HEK293 (cell line): ENCODE data around the gene FBXO28.
A peak's percentile ranks its signal among the peaks of the same experiment; 100 is the strongest.

ENCODE experiments used
- CTCF ChIA-PET: fragments of 350-600 bp; formaldehyde crosslinking; extraction: SDS; loops from one replicate; lab custom pipeline; 2021; ENCODE audit warnings: antibody characterized with exemption; lab: Yijun Ruan, JAX
- POLR2A ChIA-PET: fragments of 300-600 bp; formaldehyde crosslinking; extraction: SDS; loops from one replicate; lab custom pipeline; 2020; ENCODE audit warnings: antibody characterized with exemption, inconsistent platforms; lab: Yijun Ruan, JAX
- H3K27ac ChIP-seq: fragments of 200-500 bp; sonication (Bioruptor generic); 2 replicates; pipeline ENCODE4 v1.5.1; 2014; ENCODE audit warnings: low read depth, low read length, control low read depth, inconsistent platforms; ENCODE audit errors: extremely low read depth
- H3K36me3 ChIP-seq, 2 experiments: fragments of 200-500 bp in 1 of 2; sonication (Bioruptor generic) in 1 of 2; 1 replicate in 1 of 2; 2 replicates in 1 of 2; pipeline ENCODE4 v1.5.1; 2014 to 2017; ENCODE audit warnings: inconsistent platforms in 2 of 2, low read length in 2 of 2; ENCODE audit not compliant: control insufficient read depth in 2 of 2, insufficient read depth in 1 of 2
- H3K4me1 ChIP-seq: fragments of 200-500 bp; sonication (Bioruptor generic); 2 replicates; pipeline ENCODE4 v1.5.1; 2014; ENCODE audit warnings: mild to moderate bottlenecking, low read length, inconsistent platforms; ENCODE audit not compliant: control insufficient read depth, insufficient read depth
- H3K4me3 ChIP-seq: 2 replicates; pipeline ENCODE4 v1.5.1; 2011; ENCODE audit warnings: low read depth, mild to moderate bottlenecking, control low read depth, low read length, moderate library complexity
- H3K9me3 ChIP-seq: fragments of 200-500 bp; sonication (Bioruptor generic); 2 replicates; pipeline ENCODE4 v1.5.1; 2014; ENCODE audit warnings: low read depth, low read length, inconsistent platforms; ENCODE audit not compliant: control insufficient read depth, insufficient read depth
- SCRT1 ChIP-seq: fragments of 450-650 bp; formaldehyde crosslinking; IDR thresholded peaks from 2 replicates; pipeline ENCODE4 v1.5.1; 2016; ENCODE audit warnings: missing biosample characterization, missing genetic modification characterization, borderline replicate concordance
- SCRT2 ChIP-seq: fragments of 450-650 bp; formaldehyde crosslinking; IDR thresholded peaks from 2 replicates; pipeline ENCODE4 v1.5.1; 2016; ENCODE audit warnings: missing biosample characterization, missing genetic modification characterization
- ZBTB17 ChIP-seq: fragments of 450-650 bp; formaldehyde crosslinking; IDR thresholded peaks from 2 replicates; pipeline ENCODE4 v1.5.1; 2016; ENCODE audit warnings: missing biosample characterization, missing genetic modification characterization
- ZFP3 ChIP-seq: fragments of 450-650 bp; formaldehyde crosslinking; IDR thresholded peaks from 2 replicates; pipeline ENCODE4 v1.5.1; 2016; ENCODE audit warnings: low read depth, missing biosample characterization, missing genetic modification characterization
- ZNF155 ChIP-seq: fragments of 450-650 bp; formaldehyde crosslinking; IDR thresholded peaks from 2 replicates; pipeline ENCODE4 v1.5.1; 2016; ENCODE audit warnings: missing biosample characterization, missing genetic modification characterization
- ZNF341 ChIP-seq: fragments of 450-650 bp; formaldehyde crosslinking; IDR thresholded peaks from 2 replicates; pipeline ENCODE4; 2016; ENCODE audit warnings: low read depth, missing biosample characterization, missing genetic modification characterization
- ZNF433 ChIP-seq: fragments of 450-650 bp; formaldehyde crosslinking; IDR thresholded peaks from 2 replicates; pipeline ENCODE4 v1.5.1; 2016; ENCODE audit warnings: missing biosample characterization, missing genetic modification characterization, low read depth
- ZNF701 ChIP-seq: fragments of 450-650 bp; formaldehyde crosslinking; IDR thresholded peaks from 2 replicates; pipeline ENCODE4 v1.5.1; 2016; ENCODE audit warnings: missing biosample characterization, missing genetic modification characterization
- ZNF776 ChIP-seq: fragments of 450-650 bp; formaldehyde crosslinking; IDR thresholded peaks from 2 replicates; pipeline ENCODE4 v1.5.0; 2017; ENCODE audit warnings: missing biosample characterization, missing genetic modification characterization, borderline replicate concordance
- TF ChIP-seq, protein P1 (sequence below): fragments of 450-650 bp; formaldehyde crosslinking; IDR thresholded peaks from 2 replicates; pipeline ENCODE4 v1.5.1; 2017; ENCODE audit warnings: missing biosample characterization, missing genetic modification characterization
- TF ChIP-seq, protein P2 (sequence below): fragments of 450-650 bp; formaldehyde crosslinking; IDR thresholded peaks from 2 replicates; pipeline ENCODE4 v1.5.0; 2017; ENCODE audit warnings: missing biosample characterization, missing genetic modification characterization, borderline replicate concordance
- TF ChIP-seq, protein P3 (sequence below): fragments of 450-650 bp; formaldehyde crosslinking; IDR thresholded peaks from 2 replicates; pipeline ENCODE4 v1.5.1; 2017; ENCODE audit warnings: missing biosample characterization, mild to moderate bottlenecking, missing genetic modification characterization, moderate library complexity
- TF ChIP-seq, protein P4 (sequence below): fragments of 450-650 bp; formaldehyde crosslinking; IDR thresholded peaks from 2 replicates; pipeline ENCODE4 v1.5.1; 2016; ENCODE audit warnings: missing biosample characterization, missing genetic modification characterization
- TF ChIP-seq, protein P5 (sequence below): fragments of 450-650 bp; formaldehyde crosslinking; optimal IDR thresholded peaks from 2 replicates; pipeline ENCODE3; 2016; ENCODE audit warnings: missing biosample characterization, mild to moderate bottlenecking, missing genetic modification characterization
- TF ChIP-seq, protein P6 (sequence below): IDR thresholded peaks from 2 replicates; pipeline ENCODE4 v1.6.1; 2011; ENCODE audit warnings: mild to moderate bottlenecking, low read depth, low read length, borderline replicate concordance

Gene FBXO28

DNA sequence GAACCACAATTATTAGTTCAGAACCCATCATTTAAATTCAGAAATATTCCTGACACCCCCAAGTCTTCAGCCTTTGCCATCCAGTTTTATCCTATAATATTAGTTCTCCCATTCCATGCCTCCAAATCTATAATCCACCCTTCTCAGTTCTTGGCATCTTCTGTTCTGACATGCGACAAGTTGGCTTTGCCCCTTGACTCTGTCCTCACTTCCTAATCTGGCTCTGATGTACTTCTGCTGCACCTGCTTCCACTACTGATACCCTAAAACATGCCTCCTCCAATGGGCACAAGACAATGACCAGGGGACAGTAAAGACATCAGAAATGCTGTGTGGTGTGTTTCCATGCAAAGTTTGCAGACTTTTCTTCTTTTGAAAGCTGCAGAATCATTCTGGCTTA, 17.1 kb upstream of the FBXO28 start:
- no peak overlapping the region for H3K27ac ChIP-seq
- no peaks in the 10 kb centered on the region for H3K36me3 ChIP-seq
- ChIA-PET POLR2A (no interaction called here), CTCF (interaction anchor here (1.2 to 1.6 kb wide), 2 partner anchors 10 to 46 kb away, joined by 4 to 7 read pairs; no protein-coding TSS in a partner anchor)
- TF ChIP-seq SCRT2 (tag by site-specific recombination), result peak; percentile 90
- TF ChIP-seq, protein P1, sequence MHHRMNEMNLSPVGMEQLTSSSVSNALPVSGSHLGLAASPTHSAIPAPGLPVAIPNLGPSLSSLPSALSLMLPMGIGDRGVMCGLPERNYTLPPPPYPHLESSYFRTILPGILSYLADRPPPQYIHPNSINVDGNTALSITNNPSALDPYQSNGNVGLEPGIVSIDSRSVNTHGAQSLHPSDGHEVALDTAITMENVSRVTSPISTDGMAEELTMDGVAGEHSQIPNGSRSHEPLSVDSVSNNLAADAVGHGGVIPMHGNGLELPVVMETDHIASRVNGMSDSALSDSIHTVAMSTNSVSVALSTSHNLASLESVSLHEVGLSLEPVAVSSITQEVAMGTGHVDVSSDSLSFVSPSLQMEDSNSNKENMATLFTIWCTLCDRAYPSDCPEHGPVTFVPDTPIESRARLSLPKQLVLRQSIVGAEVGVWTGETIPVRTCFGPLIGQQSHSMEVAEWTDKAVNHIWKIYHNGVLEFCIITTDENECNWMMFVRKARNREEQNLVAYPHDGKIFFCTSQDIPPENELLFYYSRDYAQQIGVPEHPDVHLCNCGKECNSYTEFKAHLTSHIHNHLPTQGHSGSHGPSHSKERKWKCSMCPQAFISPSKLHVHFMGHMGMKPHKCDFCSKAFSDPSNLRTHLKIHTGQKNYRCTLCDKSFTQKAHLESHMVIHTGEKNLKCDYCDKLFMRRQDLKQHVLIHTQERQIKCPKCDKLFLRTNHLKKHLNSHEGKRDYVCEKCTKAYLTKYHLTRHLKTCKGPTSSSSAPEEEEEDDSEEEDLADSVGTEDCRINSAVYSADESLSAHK (tag by site-specific recombination), result no peak
- TF ChIP-seq SCRT1 (tag by site-specific recombination), result peak; percentile 78; the same call in 1 of the 2 replicates
- no peaks in the 10 kb centered on the region for H3K4me1 ChIP-seq
- H3K9me3 ChIP-seq, result no peaks in the 10 kb centered on the region; the same call in 1 of the 2 replicates
- H3K4me3 ChIP-seq, result no peak overlapping the region

DNA sequence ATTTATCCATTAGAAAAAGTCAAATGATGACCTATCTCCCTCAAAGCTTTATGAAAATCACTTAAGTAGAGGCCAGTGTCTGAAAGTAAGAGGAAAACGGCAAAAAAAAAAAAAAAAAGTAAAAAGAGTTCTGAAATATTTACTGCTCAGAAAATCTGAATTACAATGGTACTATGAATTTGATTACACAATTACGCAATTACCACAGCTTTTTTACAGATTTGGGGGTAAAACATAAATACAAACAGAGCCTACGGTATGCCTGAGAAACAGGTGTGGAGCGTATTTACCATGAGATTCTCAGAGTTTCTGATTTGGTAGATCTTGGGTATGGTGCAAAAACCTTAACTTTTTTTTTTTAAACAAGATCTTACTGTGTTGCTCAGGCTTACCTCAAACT, 15.9 kb upstream of the FBXO28 start:
- CTCF ChIA-PET, result interaction anchor here (0.7 to 2.0 kb wide), 5 partner anchors 9 to 964 kb away, joined by 3 to 8 read pairs (median 4); no protein-coding TSS in a partner anchor
- POLR2A ChIA-PET, result interaction anchor here (0.6 to 0.7 kb wide), 2 partner anchors 15 to 256 kb away, joined by 3 to 6 read pairs; no protein-coding TSS in a partner anchor
- H3K27ac ChIP-seq, result no peak overlapping the region
- H3K36me3 ChIP-seq, result no peaks in the 10 kb centered on the region
- H3K4me3 ChIP-seq, result no peak overlapping the region
- H3K9me3 ChIP-seq, result no peaks in the 10 kb centered on the region; the same call in 1 of the 2 replicates
- TF ChIP-seq ZNF701 (tag by site-specific recombination), result no peak
- TF ChIP-seq ZNF776 (tag by site-specific recombination), result no peak
- no peak for TF ChIP-seq ZNF341
- TF ChIP-seq, protein P2, sequence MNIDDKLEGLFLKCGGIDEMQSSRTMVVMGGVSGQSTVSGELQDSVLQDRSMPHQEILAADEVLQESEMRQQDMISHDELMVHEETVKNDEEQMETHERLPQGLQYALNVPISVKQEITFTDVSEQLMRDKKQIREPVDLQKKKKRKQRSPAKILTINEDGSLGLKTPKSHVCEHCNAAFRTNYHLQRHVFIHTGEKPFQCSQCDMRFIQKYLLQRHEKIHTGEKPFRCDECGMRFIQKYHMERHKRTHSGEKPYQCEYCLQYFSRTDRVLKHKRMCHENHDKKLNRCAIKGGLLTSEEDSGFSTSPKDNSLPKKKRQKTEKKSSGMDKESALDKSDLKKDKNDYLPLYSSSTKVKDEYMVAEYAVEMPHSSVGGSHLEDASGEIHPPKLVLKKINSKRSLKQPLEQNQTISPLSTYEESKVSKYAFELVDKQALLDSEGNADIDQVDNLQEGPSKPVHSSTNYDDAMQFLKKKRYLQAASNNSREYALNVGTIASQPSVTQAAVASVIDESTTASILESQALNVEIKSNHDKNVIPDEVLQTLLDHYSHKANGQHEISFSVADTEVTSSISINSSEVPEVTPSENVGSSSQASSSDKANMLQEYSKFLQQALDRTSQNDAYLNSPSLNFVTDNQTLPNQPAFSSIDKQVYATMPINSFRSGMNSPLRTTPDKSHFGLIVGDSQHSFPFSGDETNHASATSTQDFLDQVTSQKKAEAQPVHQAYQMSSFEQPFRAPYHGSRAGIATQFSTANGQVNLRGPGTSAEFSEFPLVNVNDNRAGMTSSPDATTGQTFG (tag by site-specific recombination), result no peak
- TF ChIP-seq, protein P3, sequence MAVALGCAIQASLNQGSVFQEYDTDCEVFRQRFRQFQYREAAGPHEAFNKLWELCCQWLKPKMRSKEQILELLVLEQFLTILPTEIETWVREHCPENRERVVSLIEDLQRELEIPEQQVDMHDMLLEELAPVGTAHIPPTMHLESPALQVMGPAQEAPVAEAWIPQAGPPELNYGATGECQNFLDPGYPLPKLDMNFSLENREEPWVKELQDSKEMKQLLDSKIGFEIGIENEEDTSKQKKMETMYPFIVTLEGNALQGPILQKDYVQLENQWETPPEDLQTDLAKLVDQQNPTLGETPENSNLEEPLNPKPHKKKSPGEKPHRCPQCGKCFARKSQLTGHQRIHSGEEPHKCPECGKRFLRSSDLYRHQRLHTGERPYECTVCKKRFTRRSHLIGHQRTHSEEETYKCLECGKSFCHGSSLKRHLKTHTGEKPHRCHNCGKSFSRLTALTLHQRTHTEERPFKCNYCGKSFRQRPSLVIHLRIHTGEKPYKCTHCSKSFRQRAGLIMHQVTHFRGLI, result no peak
- TF ChIP-seq, protein P4, sequence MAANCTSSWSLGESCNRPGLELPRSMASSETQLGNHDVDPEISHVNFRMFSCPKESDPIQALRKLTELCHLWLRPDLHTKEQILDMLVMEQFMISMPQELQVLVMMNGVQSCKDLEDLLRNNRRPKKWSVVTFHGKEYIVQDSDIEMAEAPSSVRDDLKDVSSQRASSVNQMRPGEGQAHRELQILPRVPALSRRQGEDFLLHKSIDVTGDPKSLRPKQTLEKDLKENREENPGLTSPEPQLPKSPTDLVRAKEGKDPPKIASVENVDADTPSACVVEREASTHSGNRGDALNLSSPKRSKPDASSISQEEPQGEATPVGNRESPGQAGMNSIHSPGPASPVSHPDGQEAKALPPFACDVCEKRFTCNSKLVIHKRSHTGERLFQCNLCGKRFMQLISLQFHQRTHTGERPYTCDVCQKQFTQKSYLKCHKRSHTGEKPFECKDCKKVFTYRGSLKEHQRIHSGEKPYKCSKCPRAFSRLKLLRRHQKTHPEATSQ (tag by site-specific recombination), result no peak
- no peak for TF ChIP-seq ZFP3 (tag by site-specific recombination)
- no peak for TF ChIP-seq ZNF433 (tag by site-specific recombination)
- TF ChIP-seq, protein P5, sequence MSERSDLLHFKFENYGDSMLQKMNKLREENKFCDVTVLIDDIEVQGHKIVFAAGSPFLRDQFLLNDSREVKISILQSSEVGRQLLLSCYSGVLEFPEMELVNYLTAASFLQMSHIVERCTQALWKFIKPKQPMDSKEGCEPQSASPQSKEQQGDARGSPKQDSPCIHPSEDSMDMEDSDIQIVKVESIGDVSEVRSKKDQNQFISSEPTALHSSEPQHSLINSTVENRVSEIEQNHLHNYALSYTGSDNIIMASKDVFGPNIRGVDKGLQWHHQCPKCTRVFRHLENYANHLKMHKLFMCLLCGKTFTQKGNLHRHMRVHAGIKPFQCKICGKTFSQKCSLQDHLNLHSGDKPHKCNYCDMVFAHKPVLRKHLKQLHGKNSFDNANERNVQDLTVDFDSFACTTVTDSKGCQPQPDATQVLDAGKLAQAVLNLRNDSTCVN, result no peak
- TF ChIP-seq, protein P6, sequence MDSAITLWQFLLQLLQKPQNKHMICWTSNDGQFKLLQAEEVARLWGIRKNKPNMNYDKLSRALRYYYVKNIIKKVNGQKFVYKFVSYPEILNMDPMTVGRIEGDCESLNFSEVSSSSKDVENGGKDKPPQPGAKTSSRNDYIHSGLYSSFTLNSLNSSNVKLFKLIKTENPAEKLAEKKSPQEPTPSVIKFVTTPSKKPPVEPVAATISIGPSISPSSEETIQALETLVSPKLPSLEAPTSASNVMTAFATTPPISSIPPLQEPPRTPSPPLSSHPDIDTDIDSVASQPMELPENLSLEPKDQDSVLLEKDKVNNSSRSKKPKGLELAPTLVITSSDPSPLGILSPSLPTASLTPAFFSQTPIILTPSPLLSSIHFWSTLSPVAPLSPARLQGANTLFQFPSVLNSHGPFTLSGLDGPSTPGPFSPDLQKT, result no peak
- TF ChIP-seq ZNF155, result no peak
- TF ChIP-seq ZBTB17 (tag by site-specific recombination), result no peak
- H3K4me1 ChIP-seq, result no peaks in the 10 kb centered on the region
